NT2/D1 (cell line): ENCODE measurements around the gene WBP2NL.

ENCODE experiments used
- DNase-seq: peaks from one replicate; pipeline ENCODE4 v3.0.0-alpha.2; 2011; ENCODE audit warnings: low read depth, low spot score
- H3K27me3 ChIP-seq: 2 replicates; pipeline ENCODE4 v1.6.0; 2011; ENCODE audit warnings: mild to moderate bottlenecking; ENCODE audit not compliant: insufficient read length, insufficient read depth
- H3K36me3 ChIP-seq: 2 replicates; pipeline ENCODE4 v1.6.1; 2011; ENCODE audit warnings: mild to moderate bottlenecking, low read length, mixed read lengths; ENCODE audit not compliant: insufficient read depth, insufficient read length
- H3K4me1 ChIP-seq: 2 replicates; pipeline ENCODE4 v1.5.1; 2011; ENCODE audit not compliant: insufficient read depth, insufficient read length
- H3K4me3 ChIP-seq: 2 replicates; pipeline ENCODE4 v1.5.1; 2011; ENCODE audit warnings: low read depth; ENCODE audit not compliant: insufficient read length
- H3K9ac ChIP-seq: 2 replicates; pipeline ENCODE4 v1.6.0; 2011; ENCODE audit warnings: low read depth; ENCODE audit not compliant: insufficient read length
- H3K9me3 ChIP-seq: 2 replicates; pipeline ENCODE4 v1.5.1; 2011; ENCODE audit warnings: mild to moderate bottlenecking, low read length; ENCODE audit not compliant: insufficient read depth
- SUZ12 ChIP-seq: IDR thresholded peaks from 2 replicates; pipeline ENCODE4 v1.6.1; 2011; ENCODE audit not compliant: insufficient read length, insufficient read depth; ENCODE audit errors: extremely low read depth
- YY1 ChIP-seq: IDR thresholded peaks from 2 replicates; pipeline ENCODE4 v1.6.1; 2011; ENCODE audit not compliant: insufficient read length, insufficient read depth
- ZNF274 ChIP-seq: IDR thresholded peaks from 2 replicates; pipeline ENCODE4 v1.6.1; 2011; ENCODE audit warnings: mild to moderate bottlenecking, low read depth, low read length

WBP2NL gene

DNA sequence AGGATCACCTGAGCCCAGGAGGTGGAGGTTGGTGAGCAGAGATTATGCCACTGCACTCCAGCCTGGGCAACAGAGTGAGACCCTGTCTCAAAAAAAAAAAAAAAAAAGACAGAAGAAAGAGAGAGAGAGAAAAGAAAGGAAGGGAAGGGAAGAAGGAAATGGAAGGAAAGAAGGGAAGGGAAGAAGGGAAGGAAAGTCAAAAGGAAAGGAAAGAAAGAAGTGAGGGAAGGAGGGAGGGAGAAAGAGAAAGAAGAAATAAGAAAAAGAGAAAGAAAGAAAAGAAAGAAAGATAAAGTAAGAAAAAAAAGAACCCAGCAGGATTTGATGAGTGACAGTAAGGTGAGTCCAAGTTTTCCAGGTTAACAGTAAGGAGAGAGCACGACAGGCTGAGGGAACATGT is 19.6 kb downstream of the WBP2NL start:
- H3K36me3 ChIP-seq, result no peaks in the 10 kb centered on the region
- H3K4me1 ChIP-seq, result no peaks in the 10 kb centered on the region
- no peak overlapping the region for H3K4me3 ChIP-seq
- H3K9ac ChIP-seq, result no peak overlapping the region
- DNase-seq, result no peak
- no peak for TF ChIP-seq YY1
- no peak for TF ChIP-seq SUZ12
- no peak for TF ChIP-seq ZNF274
- no peaks in the 10 kb centered on the region for H3K9me3 ChIP-seq
- H3K27me3 ChIP-seq, result no peaks in the 10 kb centered on the region

DNA sequence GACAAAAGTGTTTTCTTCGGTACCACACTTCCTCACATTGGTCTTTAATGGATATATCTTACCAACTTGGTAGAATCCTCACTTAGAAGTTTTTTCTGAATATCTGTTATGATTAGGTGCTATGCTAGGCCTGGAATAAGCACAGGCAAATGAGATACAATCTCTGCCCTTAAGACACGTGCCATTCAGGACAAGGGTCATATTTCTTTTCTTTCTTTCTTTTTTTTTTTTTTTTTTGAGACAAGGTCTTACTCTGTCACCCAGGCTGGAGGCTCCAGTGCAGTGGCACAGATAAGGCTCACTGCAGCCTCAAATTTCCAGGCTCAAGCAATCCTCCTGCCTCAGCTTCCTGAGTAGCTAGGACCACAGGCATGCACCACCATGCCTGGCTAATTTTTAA is 23.0 kb downstream of the WBP2NL start:
- Histone ChIP-seq H3K9me3 (no peaks in the 10 kb centered on the region), H3K4me3 (no peak overlapping the region), H3K36me3 (no peaks in the 10 kb centered on the region), H3K27me3 (no peaks in the 10 kb centered on the region), H3K4me1 (no peaks in the 10 kb centered on the region), H3K9ac (no peak overlapping the region)
- TF ChIP-seq YY1 (no peak), SUZ12 (no peak), ZNF274 (no peak)
- no peak for DNase-seq

DNA sequence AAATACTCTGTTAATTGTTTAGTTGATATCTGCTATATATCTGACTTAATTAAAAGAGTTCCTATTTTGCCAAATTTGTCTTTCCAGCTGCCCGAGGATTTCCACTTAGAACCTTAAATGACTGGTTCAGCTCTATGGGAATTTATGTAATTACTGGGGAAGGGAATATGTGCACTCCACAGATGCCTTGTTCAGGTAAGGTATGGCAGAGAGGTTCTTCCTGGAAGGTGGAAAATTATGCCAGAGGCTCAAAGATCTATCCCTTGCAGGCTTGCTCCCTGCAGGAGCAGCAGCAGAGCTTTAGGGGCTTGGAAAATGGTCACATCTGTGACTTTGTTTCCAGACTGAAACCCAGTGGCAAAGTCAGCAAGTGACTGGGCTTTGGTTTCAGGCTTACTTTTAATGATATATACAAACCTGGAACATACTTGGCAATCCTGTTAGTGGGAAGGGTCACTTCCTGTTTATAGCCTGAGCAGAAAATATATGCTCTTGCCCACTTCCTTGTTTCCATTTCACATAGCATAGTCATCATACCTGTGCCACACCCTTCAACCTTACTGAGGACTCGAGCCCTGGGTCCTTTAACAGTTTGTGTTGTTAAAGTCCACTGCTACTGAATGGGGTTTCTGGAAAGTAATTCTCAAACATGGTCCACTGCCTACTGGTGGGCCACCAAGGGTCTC is 23.7 kb downstream of the WBP2NL start:
- no peaks in the 10 kb centered on the region for H3K27me3 ChIP-seq
- H3K36me3 ChIP-seq, result no peaks in the 10 kb centered on the region
- no peaks in the 10 kb centered on the region for H3K9me3 ChIP-seq
- H3K9ac ChIP-seq, result no peak overlapping the region
- H3K4me1 ChIP-seq, result no peaks in the 10 kb centered on the region
- DNase-seq, result no peak
- no peak for TF ChIP-seq SUZ12
- TF ChIP-seq YY1, result no peak
- TF ChIP-seq ZNF274, result no peak
- H3K4me3 ChIP-seq, result no peak overlapping the region

DNA sequence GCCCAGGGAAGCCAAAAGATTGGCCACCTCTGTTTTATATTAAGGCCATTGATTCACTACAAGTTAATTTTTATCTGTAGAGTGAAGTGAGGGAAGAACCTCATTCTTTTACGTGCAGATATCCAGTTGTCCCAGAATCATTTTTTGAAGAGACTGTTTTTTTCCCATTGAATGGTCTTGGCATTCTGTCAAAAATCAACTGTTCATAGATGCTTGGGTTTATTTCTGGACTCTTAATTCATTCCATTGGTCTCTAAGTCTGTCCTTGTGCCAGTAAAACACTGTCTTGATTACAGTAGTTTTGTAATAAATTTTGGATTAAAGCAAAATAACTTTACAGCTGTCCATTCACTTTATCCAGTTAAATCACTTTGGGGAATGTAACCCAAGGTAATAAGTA is 26.8 kb downstream of the WBP2NL start:
- Histone ChIP-seq H3K27me3 (no peaks in the 10 kb centered on the region), H3K4me3 (no peak overlapping the region), H3K9ac (no peak overlapping the region), H3K9me3 (no peaks in the 10 kb centered on the region), H3K4me1 (no peaks in the 10 kb centered on the region), H3K36me3 (no peaks in the 10 kb centered on the region)
- no peak for TF ChIP-seq YY1
- no peak for TF ChIP-seq ZNF274
- TF ChIP-seq SUZ12, result no peak
- no peak for DNase-seq

DNA sequence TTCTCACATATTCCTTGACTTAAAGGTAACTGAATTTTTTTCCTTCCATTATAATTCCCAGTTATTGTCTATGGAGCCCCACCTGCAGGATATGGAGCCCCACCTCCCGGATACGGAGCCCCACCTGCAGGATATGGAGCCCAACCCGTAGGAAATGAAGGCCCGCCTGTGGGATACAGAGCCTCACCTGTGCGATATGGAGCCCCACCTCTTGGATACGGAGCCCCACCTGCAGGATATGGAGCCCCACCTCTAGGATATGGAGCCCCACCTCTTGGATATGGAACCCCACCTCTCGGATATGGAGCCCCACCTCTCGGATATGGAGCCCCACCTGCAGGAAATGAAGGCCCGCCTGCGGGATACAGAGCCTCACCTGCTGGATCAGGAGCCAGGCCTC is 28.1 kb downstream of the WBP2NL start:
- TF ChIP-seq ZNF274 (no peak), SUZ12 (no peak), YY1 (no peak)
- Histone ChIP-seq H3K4me3 (no peak overlapping the region), H3K9ac (no peak overlapping the region), H3K36me3 (no peaks in the 10 kb centered on the region), H3K4me1 (no peaks in the 10 kb centered on the region), H3K9me3 (no peaks in the 10 kb centered on the region), H3K27me3 (no peaks in the 10 kb centered on the region)
- DNase-seq, result no peak

DNA sequence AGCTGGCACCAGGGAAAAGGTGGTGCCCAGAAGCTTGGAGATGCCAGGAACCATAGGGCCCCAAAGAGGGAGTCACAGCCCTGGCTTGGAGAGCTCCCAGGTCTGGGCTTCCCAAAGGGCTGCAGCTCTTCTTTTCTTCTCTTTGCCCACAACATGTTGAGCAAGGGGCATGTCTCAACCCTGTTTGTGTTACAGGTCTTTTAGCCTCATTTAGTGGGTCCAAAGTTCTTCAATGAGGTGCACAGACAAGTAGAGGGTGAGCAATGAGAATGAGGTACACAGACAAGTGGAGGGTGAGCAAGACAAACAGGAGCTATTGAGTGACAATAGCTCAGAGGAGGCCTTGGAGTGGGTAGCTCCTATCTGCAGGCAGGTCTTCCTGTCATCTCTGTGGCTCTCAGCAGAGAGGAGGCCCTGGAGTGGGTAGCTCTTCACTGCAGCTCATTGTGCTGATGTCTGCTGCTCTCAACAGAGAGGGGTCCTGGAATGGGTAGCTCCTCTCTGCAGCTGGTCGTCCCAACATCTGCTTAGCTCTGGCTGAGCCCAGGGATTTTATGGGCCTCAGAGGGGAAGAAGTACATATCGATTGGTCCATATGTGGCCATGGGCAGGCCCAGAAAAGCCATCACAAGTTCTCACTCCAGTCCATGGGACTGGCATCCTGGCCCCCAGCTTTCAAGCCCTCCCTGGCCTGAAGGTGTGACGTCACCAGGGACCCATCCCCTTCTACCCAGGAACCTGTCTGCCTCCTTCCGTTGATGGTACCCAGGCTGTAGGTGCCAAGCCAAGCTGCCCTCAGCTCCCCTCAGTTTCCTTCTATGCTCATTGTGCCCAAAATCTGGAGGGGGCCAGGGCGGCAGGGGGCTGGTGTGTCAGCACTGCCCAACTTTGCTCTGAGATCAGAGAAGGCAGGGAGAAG is 34.9 kb downstream of the WBP2NL start:
- no peak overlapping the region for H3K9ac ChIP-seq
- H3K4me3 ChIP-seq, result no peak overlapping the region
- H3K4me1 ChIP-seq, result no peaks in the 10 kb centered on the region
- TF ChIP-seq ZNF274 (no peak), SUZ12 (no peak), YY1 (no peak)
- no peak for DNase-seq
- peaks cover 19% of the 10 kb centered on the region; the same call in 1 of the 2 replicates for H3K9me3 ChIP-seq
- no peaks in the 10 kb centered on the region for H3K36me3 ChIP-seq
- H3K27me3 ChIP-seq, result no peaks in the 10 kb centered on the region

DNA sequence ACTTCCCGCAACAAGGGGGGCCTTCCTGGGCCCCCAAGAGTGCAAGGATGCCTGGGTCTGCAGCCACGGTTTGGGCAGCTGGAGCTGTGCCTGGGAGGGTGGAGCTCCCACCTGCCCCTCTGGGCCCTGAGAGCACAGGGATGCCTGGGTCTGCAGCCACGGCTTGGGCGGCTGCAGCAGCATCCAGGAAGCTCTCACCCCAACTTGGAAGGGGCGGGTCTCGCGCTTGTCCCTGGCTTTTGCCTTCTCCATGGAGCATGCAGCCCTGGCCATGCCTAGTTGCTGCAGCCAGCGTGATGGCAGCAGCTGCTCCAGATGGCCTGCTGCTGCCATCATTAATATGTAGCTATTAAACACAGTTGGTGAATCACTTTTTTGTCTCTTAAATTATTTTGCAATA is 36.7 kb downstream of the WBP2NL start:
- no peaks in the 10 kb centered on the region for H3K36me3 ChIP-seq
- no peak overlapping the region for H3K9ac ChIP-seq
- no peak overlapping the region for H3K4me3 ChIP-seq
- H3K9me3 ChIP-seq, result peaks cover 19% of the 10 kb centered on the region; the same call in 1 of the 2 replicates
- no peaks in the 10 kb centered on the region for H3K27me3 ChIP-seq
- no peaks in the 10 kb centered on the region for H3K4me1 ChIP-seq
- TF ChIP-seq YY1, result no peak
- no peak for TF ChIP-seq ZNF274
- no peak for TF ChIP-seq SUZ12
- DNase-seq, result no peak
